ENCODE data around the gene DSCAM. TPM values are rescaled to one million over a fixed set of nuclear protein-coding genes. Genes with fewer than 3 reads are reported as not detected.
A peak's percentile ranks its signal among the peaks of the same experiment; 100 is the strongest.

Gene DSCAM
- total and polyA plus RNA-seq, 8 donors, result 0.37 TPM; not detected in 7

DNA sequence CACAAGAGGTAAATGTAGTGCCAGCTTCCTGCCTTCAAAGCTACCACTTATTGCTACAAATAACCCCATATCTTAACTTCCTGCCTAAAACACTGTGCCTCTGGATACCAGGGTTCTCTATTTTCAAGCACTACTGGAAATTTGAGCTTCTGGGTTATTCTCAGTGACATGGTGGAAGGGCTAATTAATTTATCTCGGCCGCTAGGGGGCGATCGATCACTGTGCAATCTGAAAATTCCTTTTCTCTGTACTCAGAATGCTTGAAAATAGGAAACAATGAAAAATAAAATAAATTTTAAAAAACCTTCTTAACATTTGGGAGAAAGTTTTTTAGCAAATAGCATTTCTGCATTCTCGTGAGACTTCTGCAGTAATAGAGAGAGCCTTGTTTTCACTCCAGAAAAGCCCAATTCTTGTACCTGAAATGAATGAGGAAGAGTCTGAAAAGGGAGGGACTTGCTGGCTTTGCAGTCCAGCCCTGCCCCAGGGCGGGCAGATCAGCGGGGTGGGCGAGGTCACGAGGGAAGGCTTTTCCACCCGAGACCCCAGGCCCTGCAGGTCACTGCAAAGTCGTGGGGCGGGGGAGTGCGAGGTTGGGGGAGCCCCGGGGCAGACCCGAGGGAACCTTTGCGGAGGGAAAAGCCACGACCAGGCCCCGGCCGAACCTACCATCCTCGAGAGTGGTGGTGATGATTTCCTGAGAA, 703.0 kb downstream of the DSCAM start:
- H3K27ac ChIP-seq, result no peak overlapping the region
- 41 to 50% (median 42%) methylated on average over 20 of the region's 20 CpGs for WGBS, 5 donors
- no peak overlapping the region for H3K4me3 ChIP-seq
- no peaks in the 10 kb centered on the region for H3K4me1 ChIP-seq
- H3K9me3 ChIP-seq, result no peaks in the 10 kb centered on the region
- H3K27me3 ChIP-seq, result peaks cover 0 to 9% (median 0%) of the 10 kb centered on the region in 3 donors
- TF ChIP-seq EP300 (IDR thresholded peaks at IDR 0.05) (no peak), POLR2AphosphoS5 (IDR thresholded peaks at IDR 0.05) (no peak)
- TF ChIP-seq, protein P1, sequence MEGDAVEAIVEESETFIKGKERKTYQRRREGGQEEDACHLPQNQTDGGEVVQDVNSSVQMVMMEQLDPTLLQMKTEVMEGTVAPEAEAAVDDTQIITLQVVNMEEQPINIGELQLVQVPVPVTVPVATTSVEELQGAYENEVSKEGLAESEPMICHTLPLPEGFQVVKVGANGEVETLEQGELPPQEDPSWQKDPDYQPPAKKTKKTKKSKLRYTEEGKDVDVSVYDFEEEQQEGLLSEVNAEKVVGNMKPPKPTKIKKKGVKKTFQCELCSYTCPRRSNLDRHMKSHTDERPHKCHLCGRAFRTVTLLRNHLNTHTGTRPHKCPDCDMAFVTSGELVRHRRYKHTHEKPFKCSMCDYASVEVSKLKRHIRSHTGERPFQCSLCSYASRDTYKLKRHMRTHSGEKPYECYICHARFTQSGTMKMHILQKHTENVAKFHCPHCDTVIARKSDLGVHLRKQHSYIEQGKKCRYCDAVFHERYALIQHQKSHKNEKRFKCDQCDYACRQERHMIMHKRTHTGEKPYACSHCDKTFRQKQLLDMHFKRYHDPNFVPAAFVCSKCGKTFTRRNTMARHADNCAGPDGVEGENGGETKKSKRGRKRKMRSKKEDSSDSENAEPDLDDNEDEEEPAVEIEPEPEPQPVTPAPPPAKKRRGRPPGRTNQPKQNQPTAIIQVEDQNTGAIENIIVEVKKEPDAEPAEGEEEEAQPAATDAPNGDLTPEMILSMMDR (IDR thresholded peaks at IDR 0.05), result peak in 5 of 7 experiments; percentile 11 to 86 (median 63)
- intact Hi-C loops (cut with DNase I; ENCODE audit: low total_unique reads), result no loop called here
- no peaks in the 10 kb centered on the region for H3K36me3 ChIP-seq
- DNase-seq, result peak; percentile 60 to 82

DNA sequence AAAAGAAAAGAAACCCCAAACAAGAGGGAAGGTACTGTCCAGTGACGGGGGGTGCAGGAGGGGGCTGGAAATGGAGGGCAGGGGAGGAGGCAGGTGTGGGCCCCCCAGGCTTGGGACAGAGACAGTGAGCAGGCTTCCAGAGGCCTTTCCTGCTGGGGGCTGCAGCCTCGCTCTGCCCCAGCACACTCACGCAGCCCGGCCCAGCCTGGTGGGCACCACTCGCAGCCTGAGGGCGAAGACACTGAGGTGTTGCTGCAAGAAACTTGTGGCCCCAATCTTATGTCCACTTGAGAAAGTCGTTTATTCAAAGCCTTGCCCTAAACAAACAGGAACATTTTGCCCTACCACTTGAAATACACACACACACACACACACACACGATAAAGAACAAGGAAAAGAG, 705.3 kb downstream of the DSCAM start:
- H3K4me1 ChIP-seq, result no peaks in the 10 kb centered on the region
- peaks cover 0 to 13% (median 0%) of the 10 kb centered on the region in 3 donors for H3K27me3 ChIP-seq
- no peak overlapping the region for H3K4me3 ChIP-seq
- no peaks in the 10 kb centered on the region for H3K36me3 ChIP-seq
- DNase-seq, result no peak
- WGBS, 5 donors, result 27 to 66% (median 64%) methylated on average over 3 to 8 of the region's 8 CpGs
- intact Hi-C loops (cut with DNase I; ENCODE audit: low total_unique reads), result no loop called here
- no peaks in the 10 kb centered on the region for H3K9me3 ChIP-seq
- TF ChIP-seq, protein P1 (IDR thresholded peaks at IDR 0.05), result no peak
- TF ChIP-seq POLR2AphosphoS5 (IDR thresholded peaks at IDR 0.05) (no peak), POLR2A (IDR thresholded peaks at IDR 0.05) (no peak), EP300 (IDR thresholded peaks at IDR 0.05) (no peak)
- no peak overlapping the region for H3K27ac ChIP-seq

DNA sequence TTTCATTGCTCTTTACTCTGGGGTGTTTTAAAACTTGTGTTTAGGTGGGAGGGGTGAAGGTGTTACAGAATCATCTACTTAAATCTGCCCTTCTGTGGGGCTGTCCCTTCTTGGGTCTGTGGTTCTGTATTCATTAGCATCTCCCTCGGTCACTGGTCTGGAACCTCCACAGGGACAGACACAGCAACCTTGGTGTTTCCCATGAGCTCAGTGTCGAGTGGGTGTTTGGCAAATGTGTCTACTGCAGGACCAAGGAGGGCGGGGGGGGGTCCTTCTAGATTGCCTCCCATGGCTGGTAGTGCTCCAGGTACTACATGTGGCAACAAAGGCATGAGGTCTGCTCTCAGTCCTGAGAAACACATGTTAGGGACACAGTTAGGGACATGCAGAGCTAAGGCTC, 706.3 kb downstream of the DSCAM start:
- Histone ChIP-seq H3K4me1 (no peaks in the 10 kb centered on the region), H3K9me3 (no peaks in the 10 kb centered on the region), H3K27ac (no peak overlapping the region), H3K27me3 (peaks cover 0 to 13% (median 0%) of the 10 kb centered on the region in 3 donors), H3K36me3 (no peaks in the 10 kb centered on the region), H3K4me3 (no peak overlapping the region)
- 73 to 86% (median 82%) methylated on average over 3 of the region's 3 CpGs for WGBS, 5 donors
- intact Hi-C loops (cut with DNase I; ENCODE audit: low total_unique reads), result no loop called here
- TF ChIP-seq POLR2A (IDR thresholded peaks at IDR 0.05) (no peak), EP300 (IDR thresholded peaks at IDR 0.05) (no peak), POLR2AphosphoS5 (IDR thresholded peaks at IDR 0.05) (no peak)
- TF ChIP-seq, protein P1 (IDR thresholded peaks at IDR 0.05), result no peak
- no peak for DNase-seq

DNA sequence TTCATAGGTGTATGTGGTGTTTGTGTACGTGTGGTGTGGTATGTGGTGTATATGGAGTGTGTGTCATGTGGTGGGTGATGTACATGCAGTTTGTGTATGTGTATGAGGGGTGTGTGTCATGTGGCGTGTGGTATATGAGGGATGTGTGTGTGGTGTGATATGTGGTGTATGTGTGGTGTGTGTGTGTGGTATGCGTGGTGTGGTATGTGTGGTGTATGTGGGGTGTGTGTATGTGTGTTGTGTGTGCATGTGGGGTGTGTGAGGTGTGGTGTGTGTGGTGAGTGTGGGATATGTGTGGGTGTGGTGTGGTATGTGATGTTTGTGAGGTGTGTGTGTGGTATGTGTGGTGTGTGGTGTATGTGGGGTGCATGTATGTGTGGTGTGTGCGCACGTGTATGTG, 707.3 kb downstream of the DSCAM start:
- 68 to 80% (median 75%) methylated on average over 5 of the region's 5 CpGs for WGBS, 5 donors
- peaks cover 0 to 13% (median 0%) of the 10 kb centered on the region in 3 donors for H3K27me3 ChIP-seq
- TF ChIP-seq POLR2A (IDR thresholded peaks at IDR 0.05) (no peak), POLR2AphosphoS5 (IDR thresholded peaks at IDR 0.05) (no peak), EP300 (IDR thresholded peaks at IDR 0.05) (no peak)
- TF ChIP-seq, protein P1 (IDR thresholded peaks at IDR 0.05), result no peak
- no peak for DNase-seq
- no peak overlapping the region for H3K4me3 ChIP-seq
- no peaks in the 10 kb centered on the region for H3K9me3 ChIP-seq
- intact Hi-C loops (cut with DNase I; ENCODE audit: low total_unique reads), result no loop called here
- H3K4me1 ChIP-seq, result no peaks in the 10 kb centered on the region
- no peaks in the 10 kb centered on the region for H3K36me3 ChIP-seq
- H3K27ac ChIP-seq, result no peak overlapping the region
